HG02970 (cell line): ENCODE measurements around the gene RFLNA.

Source experiments
- ATAC-seq: cut with Tn5 transposase; IDR thresholded peaks from one replicate; pipeline ENCODE4 v1.9.1; 2021; ENCODE audit warnings: mild to moderate bottlenecking, moderate library complexity, moderate number of reproducible peaks; ENCODE audit not compliant: unreplicated experiment, low FRiP score

RFLNA gene

GRCh38 chr12:124302807-124303578 lies 8.1 kb downstream of the RFLNA start:
- no peak for ATAC-seq

GRCh38 chr12:124303579-124304313 lies 8.9 kb downstream of the RFLNA start:
- ATAC-seq = no peak

GRCh38 chr12:124304314-124304790 lies 9.5 kb downstream of the RFLNA start:
- no peak for ATAC-seq

GRCh38 chr12:124305136-124305535 lies 10.2 kb downstream of the RFLNA start:
- ATAC-seq = no peak

- no peak for ATAC-seq
These were observed 11.1 kb downstream of the RFLNA start for GRCh38 chr12:124305776-124306685.

GRCh38 chr12:124306686-124307555 lies 12.0 kb downstream of the RFLNA start:
- ATAC-seq = no peak

GRCh38 chr12:124307556-124307825 lies 12.6 kb downstream of the RFLNA start:
- no peak for ATAC-seq

- ATAC-seq = no peak
These were observed 13.8 kb downstream of the RFLNA start for GRCh38 chr12:124308741-124309140.

GRCh38 chr12:124309231-124309630 lies 14.3 kb downstream of the RFLNA start:
- no peak for ATAC-seq

GRCh38 chr12:124309744-124310143 lies 14.9 kb downstream of the RFLNA start:
- ATAC-seq = no peak

- ATAC-seq = no peak
These were observed 15.3 kb downstream of the RFLNA start for GRCh38 chr12:124310178-124310577.

GRCh38 chr12:124310785-124311184 lies 15.9 kb downstream of the RFLNA start:
- no peak for ATAC-seq

GRCh38 chr12:124311292-124312109 lies 16.6 kb downstream of the RFLNA start:
- ATAC-seq = no peak

GRCh38 chr12:124312601-124313000 lies 17.7 kb downstream of the RFLNA start:
- no peak for ATAC-seq

- ATAC-seq = no peak
These were observed 19.3 kb downstream of the RFLNA start for GRCh38 chr12:124314207-124314606.

GRCh38 chr12:124314766-124315165 lies 19.9 kb downstream of the RFLNA start:
- ATAC-seq = no peak

- no peak for ATAC-seq
These were observed 20.6 kb downstream of the RFLNA start for GRCh38 chr12:124315372-124316044.

- ATAC-seq = no peak
These were observed 21.5 kb downstream of the RFLNA start for GRCh38 chr12:124316257-124316900.
